Activated CD8-positive, alpha-beta T cell treated with anti-CD3 and anti-CD28 coated beads for 36 hours (primary cell): Measurements from ENCODE around the gene IQGAP1. TPM values are rescaled to one million over a fixed set of nuclear protein-coding genes. Genes with fewer than 3 reads are reported as not detected.

Source experiments
- ATAC-seq: fragments of 200-7000 bp; cut with Tn5 transposase; one replicate; pipeline ENCODE4 v1.10.0; 2021; ENCODE audit warnings: mild to moderate bottlenecking, moderate library complexity
- CTCF ChIA-PET: fragments of 350-600 bp; sonication (Branson Sonifier 250); formaldehyde crosslinking; loops from one replicate; lab custom pipeline; 2021; ENCODE audit warnings: antibody characterized with exemption; lab: Charles Lee
- POLR2A ChIA-PET: fragments of 350-600 bp; sonication (Branson Sonifier 250); formaldehyde crosslinking; loops from one replicate; lab custom pipeline; 2021; ENCODE audit warnings: antibody characterized with exemption; lab: Charles Lee
- DNase-seq: peaks from one replicate; pipeline ENCODE4 v3.0.0-alpha.2; 2020
- H3K27ac Mint-ChIP-seq: one replicate; pipeline ENCODE4 v1.8.0; 2021; ENCODE audit warnings: mild to moderate bottlenecking, mixed read lengths
- H3K27me3 Mint-ChIP-seq: one replicate; pipeline ENCODE4 v1.8.0; 2021; ENCODE audit warnings: mixed read lengths
- H3K36me3 Mint-ChIP-seq: one replicate; pipeline ENCODE4 v1.8.0; 2021; ENCODE audit warnings: low read depth, mixed read lengths
- H3K4me1 Mint-ChIP-seq: one replicate; pipeline ENCODE4 v1.8.0; 2021; ENCODE audit warnings: low read depth, mixed read lengths
- H3K4me3 Mint-ChIP-seq: one replicate; pipeline ENCODE4 v1.8.0; 2021; ENCODE audit warnings: mild to moderate bottlenecking, moderate library complexity, mixed read lengths
- H3K9me3 Mint-ChIP-seq: one replicate; pipeline ENCODE4 v1.8.0; 2021; ENCODE audit warnings: mixed read lengths
- intact Hi-C: fragments of 100-400 bp; cut with micrococcal nuclease; formaldehyde crosslinking; loops from one replicate; pipeline ENCODE4 v1.10.0; 2022
- total RNA-seq, 2 experiments: library from RNA; stranded (reverse); gene quantifications; one replicate each; pipeline ENCODE4 v1.2.3, GENCODE V29; 2021
- TF ChIP-seq, protein P1 (sequence below): fragments of 200-600 bp; IDR thresholded peaks from one replicate; pipeline ENCODE4 v1.8.0; 2022; ENCODE audit warnings: antibody characterized with exemption, mild to moderate bottlenecking

The IQGAP1 gene
- total RNA-seq, 2 experiments from 2014 or later = 148 to 155 TPM

DNA sequence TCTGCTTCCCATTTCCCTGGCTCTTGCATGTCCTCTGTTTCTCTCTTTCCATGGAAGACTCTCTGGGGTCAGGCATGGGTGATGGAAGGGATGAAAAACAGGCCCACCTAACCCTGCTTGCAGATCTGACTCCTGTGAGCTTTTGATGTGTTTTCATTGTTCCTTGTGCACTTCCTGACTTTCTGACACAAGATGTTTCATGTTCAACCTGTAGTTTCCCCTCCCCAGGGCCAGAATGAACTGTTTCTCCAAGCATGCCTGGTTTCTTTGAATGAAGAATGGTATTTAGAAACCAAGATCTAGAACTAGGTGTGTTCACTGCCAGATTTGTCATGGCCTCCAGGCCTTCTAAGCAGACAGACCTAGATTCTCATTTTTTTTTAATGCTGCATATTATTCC lies 105.6 kb downstream of the IQGAP1 start:
- H3K36me3 Mint-ChIP-seq = peaks cover 51% of the 10 kb centered on the region
- no peaks in the 10 kb centered on the region for H3K9me3 Mint-ChIP-seq
- H3K27ac Mint-ChIP-seq = peak overlapping the region; percentile 4
- ATAC-seq = no peak
- TF ChIP-seq, protein P1, sequence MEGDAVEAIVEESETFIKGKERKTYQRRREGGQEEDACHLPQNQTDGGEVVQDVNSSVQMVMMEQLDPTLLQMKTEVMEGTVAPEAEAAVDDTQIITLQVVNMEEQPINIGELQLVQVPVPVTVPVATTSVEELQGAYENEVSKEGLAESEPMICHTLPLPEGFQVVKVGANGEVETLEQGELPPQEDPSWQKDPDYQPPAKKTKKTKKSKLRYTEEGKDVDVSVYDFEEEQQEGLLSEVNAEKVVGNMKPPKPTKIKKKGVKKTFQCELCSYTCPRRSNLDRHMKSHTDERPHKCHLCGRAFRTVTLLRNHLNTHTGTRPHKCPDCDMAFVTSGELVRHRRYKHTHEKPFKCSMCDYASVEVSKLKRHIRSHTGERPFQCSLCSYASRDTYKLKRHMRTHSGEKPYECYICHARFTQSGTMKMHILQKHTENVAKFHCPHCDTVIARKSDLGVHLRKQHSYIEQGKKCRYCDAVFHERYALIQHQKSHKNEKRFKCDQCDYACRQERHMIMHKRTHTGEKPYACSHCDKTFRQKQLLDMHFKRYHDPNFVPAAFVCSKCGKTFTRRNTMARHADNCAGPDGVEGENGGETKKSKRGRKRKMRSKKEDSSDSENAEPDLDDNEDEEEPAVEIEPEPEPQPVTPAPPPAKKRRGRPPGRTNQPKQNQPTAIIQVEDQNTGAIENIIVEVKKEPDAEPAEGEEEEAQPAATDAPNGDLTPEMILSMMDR = no peak
- no peaks in the 10 kb centered on the region for H3K27me3 Mint-ChIP-seq
- H3K4me3 Mint-ChIP-seq = no peak overlapping the region
- POLR2A ChIA-PET = interaction anchor here (0.6 kb wide), 1 partner anchor 266 kb away, joined by 3 read pairs; no protein-coding TSS in a partner anchor
- intact Hi-C loops = no loop called here
- DNase-seq = no peak
- peaks cover 12% of the 10 kb centered on the region for H3K4me1 Mint-ChIP-seq
- CTCF ChIA-PET = interaction anchor here (1.3 to 4.3 kb wide), 2 partner anchors 12 to 174 kb away, joined by 3 to 22 read pairs; no protein-coding TSS in a partner anchor

DNA sequence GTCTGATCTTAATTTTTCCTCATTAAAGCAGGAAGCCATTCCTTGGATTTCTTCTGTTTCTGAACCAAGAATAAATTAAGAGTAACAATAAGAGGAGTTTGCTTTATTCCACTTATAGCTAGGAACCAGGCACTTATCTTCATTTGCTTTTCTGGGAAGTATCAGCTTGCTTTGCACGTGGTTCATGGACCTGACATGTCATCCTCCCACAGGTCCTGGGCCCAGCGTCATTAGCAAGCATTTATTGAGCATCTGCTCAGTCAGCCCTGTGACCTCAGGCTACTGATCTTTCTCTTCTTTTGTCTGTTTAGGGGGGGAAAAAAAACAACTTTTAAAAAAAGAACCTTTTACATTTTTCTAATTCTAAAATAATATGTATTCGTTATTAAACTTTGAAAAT lies 107.0 kb downstream of the IQGAP1 start:
- ATAC-seq (no peak), DNase-seq (no peak)
- no peaks in the 10 kb centered on the region for H3K27me3 Mint-ChIP-seq
- intact Hi-C loops = no loop called here
- TF ChIP-seq, protein P1 = no peak
- POLR2A ChIA-PET = no interaction called here
- H3K4me1 Mint-ChIP-seq = peaks cover 12% of the 10 kb centered on the region
- H3K9me3 Mint-ChIP-seq = no peaks in the 10 kb centered on the region
- H3K27ac Mint-ChIP-seq = no peak overlapping the region
- H3K4me3 Mint-ChIP-seq = no peak overlapping the region
- CTCF ChIA-PET = no interaction called here
- H3K36me3 Mint-ChIP-seq = peaks cover 58% of the 10 kb centered on the region

DNA sequence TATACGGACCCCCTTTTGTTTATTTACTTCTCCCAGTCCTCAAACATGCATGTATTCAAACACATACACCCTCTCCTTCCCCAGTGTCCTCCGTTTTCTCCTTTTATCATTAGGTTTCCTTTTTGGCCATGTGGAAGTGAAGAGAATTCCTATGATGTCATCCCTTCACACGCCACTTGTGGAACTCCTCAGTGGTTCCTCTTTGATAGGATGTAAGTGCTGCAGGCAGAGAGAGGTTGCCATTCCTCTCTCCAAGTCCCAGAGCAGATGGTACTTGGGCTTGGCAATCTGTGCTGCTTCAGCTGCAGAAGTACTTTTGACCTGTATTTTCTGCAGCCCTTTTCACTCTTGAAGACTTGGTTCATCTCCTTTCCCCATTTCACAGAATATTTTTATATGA lies 108.7 kb downstream of the IQGAP1 start:
- Mint-ChIP-seq H3K9me3 (no peaks in the 10 kb centered on the region), H3K4me1 (peaks cover 12% of the 10 kb centered on the region), H3K27me3 (no peaks in the 10 kb centered on the region), H3K36me3 (peaks cover 57% of the 10 kb centered on the region), H3K4me3 (no peak overlapping the region), H3K27ac (no peak overlapping the region)
- ChIA-PET CTCF (interaction anchor here (1.2 to 4.8 kb wide), 3 partner anchors 15 to 176 kb away, joined by 3 to 21 read pairs (median 5); no protein-coding TSS in a partner anchor), POLR2A (no interaction called here)
- ATAC-seq = no peak
- DNase-seq = no peak
- TF ChIP-seq, protein P1 = no peak
- intact Hi-C loops = no loop called here

DNA sequence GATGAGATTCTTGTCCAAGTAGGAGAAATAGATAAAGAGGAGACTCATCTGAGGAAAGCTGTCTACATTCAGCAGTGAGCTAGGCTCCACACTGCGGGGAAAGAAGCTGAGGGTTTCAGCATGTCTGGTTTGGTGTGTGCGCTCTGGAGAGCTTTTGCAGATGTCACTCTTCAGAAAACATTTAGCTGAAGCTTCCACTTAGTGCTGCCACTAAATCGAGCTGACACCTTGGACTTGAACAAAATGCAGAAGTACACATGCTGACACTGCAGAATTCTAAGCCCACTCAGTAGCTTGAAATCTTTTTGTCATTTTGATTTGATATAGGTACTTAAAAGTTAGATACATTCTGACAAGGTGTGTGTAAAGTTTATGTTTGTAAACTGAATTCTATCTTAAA lies 109.3 kb downstream of the IQGAP1 start:
- no peaks in the 10 kb centered on the region for H3K9me3 Mint-ChIP-seq
- H3K27me3 Mint-ChIP-seq = no peaks in the 10 kb centered on the region
- ChIA-PET CTCF (interaction anchor here (0.9 to 4.8 kb wide), 2 partner anchors 13 to 15 kb away, joined by 3 to 21 read pairs; no protein-coding TSS in a partner anchor), POLR2A (interaction anchor here (0.9 kb wide), 1 partner anchor 55 kb away, joined by 3 read pairs; no protein-coding TSS in a partner anchor)
- no peak overlapping the region for H3K27ac Mint-ChIP-seq
- H3K4me1 Mint-ChIP-seq = peaks cover 12% of the 10 kb centered on the region
- TF ChIP-seq, protein P1 = no peak
- H3K36me3 Mint-ChIP-seq = peaks cover 55% of the 10 kb centered on the region
- DNase-seq (no peak), ATAC-seq (no peak)
- intact Hi-C loops = no loop called here
- H3K4me3 Mint-ChIP-seq = no peak overlapping the region

DNA sequence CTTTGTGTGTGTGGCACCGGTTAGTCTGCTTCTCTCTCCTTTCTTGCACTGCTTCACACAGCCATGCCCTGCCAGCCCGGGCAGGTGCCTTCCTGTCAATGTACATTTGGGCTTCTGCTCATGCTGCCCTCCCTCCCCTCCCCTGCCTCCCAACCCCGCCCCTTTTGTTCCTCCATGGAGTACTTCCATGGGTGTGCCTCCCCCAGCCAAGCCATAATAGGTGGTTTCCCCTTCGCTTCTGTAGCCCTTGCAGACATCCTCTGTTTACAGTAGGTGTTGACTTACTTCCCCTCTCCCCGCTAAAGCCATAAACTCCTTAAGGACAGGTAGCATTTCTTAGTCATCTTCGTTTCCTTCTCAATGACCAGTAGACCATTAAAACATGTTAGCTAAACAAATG lies 109.9 kb downstream of the IQGAP1 start:
- H3K4me3 Mint-ChIP-seq = no peak overlapping the region
- TF ChIP-seq, protein P1 = no peak
- ATAC-seq (no peak), DNase-seq (no peak)
- peaks cover 8% of the 10 kb centered on the region for H3K4me1 Mint-ChIP-seq
- ChIA-PET POLR2A (interaction anchor here (0.9 kb wide), 1 partner anchor 55 kb away, joined by 3 read pairs; no protein-coding TSS in a partner anchor), CTCF (interaction anchor here (0.9 to 4.8 kb wide), 2 partner anchors 13 to 16 kb away, joined by 3 to 21 read pairs; no protein-coding TSS in a partner anchor)
- H3K36me3 Mint-ChIP-seq = peaks cover 49% of the 10 kb centered on the region
- no peak overlapping the region for H3K27ac Mint-ChIP-seq
- intact Hi-C loops = no loop called here
- H3K9me3 Mint-ChIP-seq = no peaks in the 10 kb centered on the region
- H3K27me3 Mint-ChIP-seq = no peaks in the 10 kb centered on the region
